OCI-LY1 (cell line): ENCODE data around the gene TBC1D7.

Experiments
- H2AFZ ChIP-seq: fragments of 200-600 bp; sonication (generic), shearing (Covaris generic); 2 replicates; pipeline ENCODE4 v1.6.0; 2014; ENCODE audit warnings: antibody characterized with exemption, mild to moderate bottlenecking, low read length
- H3F3A ChIP-seq: fragments of 200-600 bp; sonication (generic), shearing (Covaris generic); 2 replicates; pipeline ENCODE4 v1.6.0; 2014; ENCODE audit warnings: mild to moderate bottlenecking, antibody characterized with exemption, low read length, moderate library complexity; ENCODE audit not compliant: insufficient read depth
- H3K27ac ChIP-seq: fragments of 200-600 bp; sonication (generic); 2 replicates; pipeline ENCODE4 v1.5.1; 2014; ENCODE audit warnings: low read length, mixed run types, mild to moderate bottlenecking, low read depth; ENCODE audit not compliant: poor library complexity, severe bottlenecking
- H3K27me3 ChIP-seq: fragments of 200-600 bp; sonication (generic); 2 replicates; pipeline ENCODE4 v1.6.0; 2014; ENCODE audit warnings: antibody characterized with exemption, mild to moderate bottlenecking, low read length, moderate library complexity; ENCODE audit not compliant: insufficient read depth
- H3K36me3 ChIP-seq: fragments of 200-600 bp; sonication (generic); 2 replicates; pipeline ENCODE4 v1.6.1; 2014; ENCODE audit warnings: mild to moderate bottlenecking, antibody characterized with exemption, low read length, moderate library complexity, mixed read lengths; ENCODE audit not compliant: insufficient read depth
- H3K4me1 ChIP-seq: fragments of 200-600 bp; sonication (generic); 2 replicates; pipeline ENCODE4 v1.5.1; 2014; ENCODE audit warnings: mild to moderate bottlenecking, low read length, moderate library complexity; ENCODE audit not compliant: insufficient read depth, severe bottlenecking
- H3K4me2 ChIP-seq: fragments of 200-600 bp; sonication (generic), shearing (Covaris generic); 2 replicates; pipeline ENCODE4 v1.6.1; 2014; ENCODE audit warnings: low read length
- H3K4me3 ChIP-seq: fragments of 200-600 bp; sonication (generic); 2 replicates; pipeline ENCODE4 v1.5.1; 2014; ENCODE audit warnings: low read length, low read depth, mild to moderate bottlenecking, mixed read lengths; ENCODE audit not compliant: poor library complexity, severe bottlenecking
- H3K79me2 ChIP-seq: fragments of 200-600 bp; shearing (Covaris generic); 2 replicates; pipeline ENCODE4 v1.6.1; 2016; ENCODE audit warnings: mixed run types, low read length, mixed read lengths; ENCODE audit not compliant: insufficient read depth
- H3K9ac ChIP-seq: fragments of 200-600 bp; sonication (generic), shearing (Covaris generic); 2 replicates; pipeline ENCODE4 v1.6.1; 2014; ENCODE audit warnings: mild to moderate bottlenecking, low read length, mixed read lengths
- H3K9me2 ChIP-seq: fragments of 200-600 bp; sonication (generic), shearing (Covaris generic); 2 replicates; pipeline ENCODE4 v1.6.1; 2014; ENCODE audit warnings: low read depth, mild to moderate bottlenecking, low read length, mixed read lengths
- H3K9me3 ChIP-seq: fragments of 200-600 bp; shearing (Covaris generic); 2 replicates; pipeline ENCODE4 v1.6.1; 2014; ENCODE audit warnings: low read length, mixed read lengths
- H4K20me1 ChIP-seq: fragments of 200-600 bp; sonication (generic), shearing (Covaris generic); 2 replicates; pipeline ENCODE4 v1.6.0; 2016; ENCODE audit warnings: mild to moderate bottlenecking, low read length; ENCODE audit not compliant: insufficient read depth
- CTCF ChIP-seq: fragments of 200-600 bp; sonication (generic), shearing (Covaris generic); IDR thresholded peaks from 2 replicates; pipeline ENCODE4 v1.5.1; 2017; ENCODE audit warnings: mild to moderate bottlenecking, antibody characterized with exemption, low read length, moderate library complexity, mixed read lengths
- EZH2 ChIP-seq: fragments of 200-600 bp; sonication (generic), shearing (Covaris generic); IDR thresholded peaks from 2 replicates; pipeline ENCODE4 v1.8.0; 2017; ENCODE audit warnings: borderline replicate concordance, mixed run types, mild to moderate bottlenecking, antibody characterized with exemption, low read length, moderate library complexity, mixed read lengths

TBC1D7 gene

GRCh38 chr6:13354331-13355042 lies 26.1 kb upstream of the TBC1D7 start:
- H3K9me3 ChIP-seq: no peaks in the 10 kb centered on the region
- H3K4me2 ChIP-seq: no peak overlapping the region
- no peak overlapping the region for H2AFZ ChIP-seq
- H3K79me2 ChIP-seq: no peaks in the 10 kb centered on the region
- no peaks in the 10 kb centered on the region for H3K27me3 ChIP-seq
- no peaks in the 10 kb centered on the region for H3K9me2 ChIP-seq
- H3K9ac ChIP-seq: no peak overlapping the region
- peaks cover 42% of the 10 kb centered on the region for H3K4me1 ChIP-seq
- TF ChIP-seq CTCF (no peak), EZH2 (no peak)
- H3F3A ChIP-seq: peaks cover 5% of the 10 kb centered on the region; the same call in 1 of the 2 replicates
- no peaks in the 10 kb centered on the region for H3K36me3 ChIP-seq
- no peak overlapping the region for H3K4me3 ChIP-seq
- no peaks in the 10 kb centered on the region for H4K20me1 ChIP-seq
- H3K27ac ChIP-seq: no peak overlapping the region

GRCh38 chr6:13352165-13352564 lies 23.8 kb upstream of the TBC1D7 start:
- Histone ChIP-seq H2AFZ (no peak overlapping the region), H3K27ac (no peak overlapping the region), H3K4me2 (no peak overlapping the region), H3K36me3 (no peaks in the 10 kb centered on the region), H3K79me2 (no peaks in the 10 kb centered on the region), H3K27me3 (no peaks in the 10 kb centered on the region), H3K4me1 (peaks cover 30% of the 10 kb centered on the region), H3K9ac (no peak overlapping the region), H4K20me1 (no peaks in the 10 kb centered on the region), H3K9me3 (no peaks in the 10 kb centered on the region), H3K9me2 (no peaks in the 10 kb centered on the region), H3F3A (peaks cover 5% of the 10 kb centered on the region; the same call in 1 of the 2 replicates), H3K4me3 (no peak overlapping the region)
- TF ChIP-seq EZH2: no peak
- TF ChIP-seq CTCF: no peak

- H3K4me1 ChIP-seq: peaks cover 21% of the 10 kb centered on the region
- H3F3A ChIP-seq: peaks cover 1% of the 10 kb centered on the region; the same call in 1 of the 2 replicates
- no peak overlapping the region for H3K4me3 ChIP-seq
- no peak overlapping the region for H3K4me2 ChIP-seq
- no peak overlapping the region for H3K9ac ChIP-seq
- H2AFZ ChIP-seq: no peak overlapping the region
- no peaks in the 10 kb centered on the region for H3K27me3 ChIP-seq
- H3K79me2 ChIP-seq: no peaks in the 10 kb centered on the region
- no peaks in the 10 kb centered on the region for H3K9me3 ChIP-seq
- H3K27ac ChIP-seq: no peak overlapping the region
- TF ChIP-seq CTCF (no peak), EZH2 (no peak)
- H4K20me1 ChIP-seq: no peaks in the 10 kb centered on the region
- H3K36me3 ChIP-seq: no peaks in the 10 kb centered on the region
- H3K9me2 ChIP-seq: no peaks in the 10 kb centered on the region
These were observed 22.9 kb upstream of the TBC1D7 start for GRCh38 chr6:13351271-13351670.
